HEK293 (cell line): ENCODE data around the gene HOXB9.

Experiments
- ATF2 ChIP-seq: fragments of 450-650 bp; formaldehyde crosslinking; IDR thresholded peaks from 2 replicates; pipeline ENCODE4 v1.5.1; 2016; ENCODE audit warnings: missing biosample characterization, missing genetic modification characterization, low read depth
- CTCF ChIP-seq: fragments of 450-650 bp; formaldehyde crosslinking; IDR thresholded peaks from 2 replicates; pipeline ENCODE4 v1.5.1; 2016; ENCODE audit warnings: missing biosample characterization, missing genetic modification characterization
- KLF1 ChIP-seq: fragments of 450-650 bp; formaldehyde crosslinking; IDR thresholded peaks from 2 replicates; pipeline ENCODE4 v1.5.1; 2016; ENCODE audit warnings: missing biosample characterization, missing genetic modification characterization
- KLF10 ChIP-seq: fragments of 450-650 bp; IDR thresholded peaks from 2 replicates; pipeline ENCODE4 v1.5.1; 2018; ENCODE audit warnings: missing biosample characterization, mild to moderate bottlenecking, missing genetic modification characterization
- KLF16 ChIP-seq: fragments of 450-650 bp; formaldehyde crosslinking; IDR thresholded peaks from 2 replicates; pipeline ENCODE4 v1.5.1; 2017; ENCODE audit warnings: missing biosample characterization, missing genetic modification characterization
- ZBTB11 ChIP-seq: fragments of 450-650 bp; formaldehyde crosslinking; conservative IDR thresholded peaks from 2 replicates; pipeline ENCODE4 v1.5.1; 2016; ENCODE audit warnings: low read depth, missing biosample characterization, missing genetic modification characterization
- ZNF138 ChIP-seq: fragments of 450-650 bp; formaldehyde crosslinking; IDR thresholded peaks from 2 replicates; pipeline ENCODE4 v1.5.1; 2016; ENCODE audit warnings: missing biosample characterization, missing genetic modification characterization, borderline replicate concordance
- ZNF274 ChIP-seq, 2 experiments: fragments of 200-500 bp in 1 of 2; fragments of 450-650 bp in 1 of 2; sonication (Bioruptor generic) in 1 of 2; formaldehyde crosslinking in 1 of 2; IDR thresholded peaks; 2 replicates each; pipeline versions ENCODE4 v1.5.1 to v1.6.1; 2014 to 2016; ENCODE audit warnings: borderline replicate concordance in 1 of 2, inconsistent platforms in 1 of 2, low read length in 1 of 2, missing biosample characterization in 1 of 2, missing genetic modification characterization in 1 of 2
- ZNF292 ChIP-seq: fragments of 450-650 bp; formaldehyde crosslinking; IDR thresholded peaks from 2 replicates; pipeline ENCODE4 v1.5.1; 2016; ENCODE audit warnings: low read depth, missing biosample characterization, missing genetic modification characterization, borderline replicate concordance
- ZNF398 ChIP-seq: fragments of 450-650 bp; formaldehyde crosslinking; IDR thresholded peaks from 2 replicates; pipeline ENCODE4 v1.5.1; 2017; ENCODE audit warnings: missing biosample characterization, missing genetic modification characterization

- TF ChIP-seq CTCF (tag by site-specific recombination) (no peak), ZNF138 (tag by site-specific recombination) (no peak), KLF16 (tag by site-specific recombination) (no peak), KLF10 (tag by site-specific recombination) (peak; percentile 95), ZBTB11 (tag by site-specific recombination) (peak; percentile 39; the same call in 1 of the 2 replicates), ATF2 (no peak), ZNF292 (tag by site-specific recombination) (no peak), ZNF398 (tag by site-specific recombination) (peak; percentile 31; the same call in 1 of the 2 replicates), KLF1 (peak; percentile 95), ZNF274 (IDR thresholded peaks at IDR 0.05; ENCODE audit: low read length) (no peak), ZNF274 (tag by site-specific recombination; IDR thresholded peaks at IDR 0.05; ENCODE audit: borderline replicate concordance) (no peak)
These were observed 51.0 kb downstream of the HOXB9 start for GRCh38 chr17:48575066-48575582.
